HCEC 1CT (cell line): Measurements from ENCODE around the gene IFNA14.
"Not testable (repeated sequence)": the region's sequence is repeated elsewhere in the genome, so short reads cannot be mapped to it uniquely, and the experiment has no call there.

ENCODE experiments used
- DNase-seq: peaks from one replicate; pipeline ENCODE4 v3.0.0-alpha.2; 2017

Gene IFNA14

DNA sequence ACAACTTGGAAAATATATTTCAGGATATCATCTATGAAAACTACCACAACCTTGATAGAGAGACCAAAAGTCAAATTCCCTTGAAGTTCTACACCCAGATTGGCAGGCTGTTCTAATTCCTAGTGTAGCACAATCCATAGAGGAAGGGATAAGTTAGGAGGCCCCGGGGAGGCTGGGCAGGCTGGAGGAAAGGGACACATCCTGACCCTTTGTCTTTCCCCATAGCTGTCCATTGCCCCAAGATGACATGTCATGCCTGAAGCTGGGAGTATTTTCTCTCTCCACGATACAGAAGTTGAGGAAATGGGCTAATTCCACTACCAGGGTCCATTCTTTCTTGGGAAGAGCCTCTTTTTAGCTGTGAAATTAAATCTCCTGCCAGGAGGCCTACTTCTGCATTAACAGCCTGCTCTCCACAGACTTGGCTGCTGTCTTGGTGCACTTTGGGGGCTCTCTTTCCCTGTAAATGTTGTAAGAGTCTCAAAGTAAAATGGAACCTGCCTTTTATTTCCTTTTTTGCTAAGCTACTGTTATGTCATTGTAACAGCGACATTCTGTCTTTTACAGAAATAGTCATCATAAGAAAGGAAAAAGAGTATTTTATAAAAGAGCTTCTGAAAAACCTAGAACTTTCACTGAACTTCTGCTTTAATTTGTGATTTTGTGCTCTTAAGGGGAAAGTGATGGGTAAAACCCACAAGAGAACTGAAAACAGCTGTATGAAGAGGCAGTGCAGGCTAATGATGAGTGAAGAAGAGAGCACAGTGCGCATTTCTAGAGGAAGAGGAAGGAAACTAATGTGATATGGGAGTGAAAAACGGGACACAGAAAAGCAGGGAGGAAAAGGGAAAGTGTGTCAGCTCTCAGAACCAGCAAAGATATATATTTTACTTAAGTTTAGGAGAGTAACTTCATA lies 26.1 kb downstream of the IFNA14 start:
- DNase-seq, result peak; percentile 10

DNA sequence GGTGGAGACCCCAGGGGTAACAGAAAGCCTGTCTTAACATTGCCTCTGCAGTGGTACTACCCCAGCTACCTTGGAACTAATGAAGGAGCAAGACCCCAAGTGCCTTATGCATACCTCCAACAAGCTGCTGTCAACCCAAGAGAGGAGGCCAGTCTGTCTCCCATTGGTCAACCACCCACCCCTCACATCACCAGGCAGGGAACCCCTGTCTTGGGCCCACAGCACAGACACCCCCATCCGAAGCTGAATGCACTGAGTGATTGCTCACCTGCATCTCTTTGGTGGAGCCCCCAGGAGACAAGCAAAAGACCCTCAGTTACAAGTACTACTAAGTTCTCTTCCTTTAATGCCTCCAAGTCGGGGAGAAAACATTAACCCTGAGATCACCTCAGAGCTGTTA lies 27.6 kb downstream of the IFNA14 start:
- not testable (repeated sequence) for DNase-seq

DNA sequence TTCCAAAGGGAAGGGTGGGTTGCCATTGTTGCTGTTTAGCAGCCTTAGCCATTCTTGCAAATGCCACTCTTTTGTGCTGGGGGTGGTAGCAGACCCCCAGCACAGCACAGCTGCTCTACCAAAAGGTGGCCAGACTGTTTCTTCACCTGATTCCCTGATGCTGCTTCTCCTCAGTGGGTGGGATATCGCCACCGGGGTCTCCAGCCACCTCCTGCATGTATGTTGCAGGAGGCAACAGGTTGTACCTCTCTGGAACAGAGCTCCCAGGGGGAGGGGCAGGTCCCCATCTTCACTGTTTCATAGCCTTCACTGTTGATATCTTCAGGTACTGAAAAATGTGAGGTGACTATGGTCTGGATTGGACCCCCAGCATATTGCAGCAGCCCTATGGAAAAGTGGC lies 29.0 kb downstream of the IFNA14 start:
- not testable (repeated sequence) for DNase-seq

DNA sequence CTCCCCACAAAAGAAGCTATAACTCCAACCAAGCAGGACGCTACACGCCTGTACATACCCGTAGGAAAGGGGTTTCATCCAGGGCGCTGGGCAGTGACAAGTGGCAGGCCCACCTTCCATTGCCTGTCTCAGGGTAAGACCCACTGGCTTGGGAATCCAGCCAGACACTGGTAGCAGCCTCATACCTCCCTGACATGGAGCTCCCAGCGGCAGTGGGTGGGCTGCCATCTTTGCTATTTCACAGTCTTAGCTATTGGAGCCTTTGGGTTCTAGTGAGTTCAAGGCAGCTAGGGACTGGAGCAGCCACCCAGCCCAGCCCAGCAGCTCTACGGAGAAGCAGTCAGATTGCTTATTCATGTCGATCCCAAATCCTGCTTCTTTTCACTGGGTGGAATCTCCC lies 29.5 kb downstream of the IFNA14 start:
- DNase-seq, result no peak

- DNase-seq, result not testable (repeated sequence)
Observed at GRCh38 chr9:21207043-21207442, 32.8 kb downstream of the IFNA14 start, which contains the start of gene IFNA10. IFNA10 (minus strand) TSS chr9:21207143; CDS start chr9:21207097, 46 bp downstream.

- no peak for DNase-seq
Observed at GRCh38 chr9:21205204-21205603, 34.6 kb downstream of the IFNA14 start.

DNA sequence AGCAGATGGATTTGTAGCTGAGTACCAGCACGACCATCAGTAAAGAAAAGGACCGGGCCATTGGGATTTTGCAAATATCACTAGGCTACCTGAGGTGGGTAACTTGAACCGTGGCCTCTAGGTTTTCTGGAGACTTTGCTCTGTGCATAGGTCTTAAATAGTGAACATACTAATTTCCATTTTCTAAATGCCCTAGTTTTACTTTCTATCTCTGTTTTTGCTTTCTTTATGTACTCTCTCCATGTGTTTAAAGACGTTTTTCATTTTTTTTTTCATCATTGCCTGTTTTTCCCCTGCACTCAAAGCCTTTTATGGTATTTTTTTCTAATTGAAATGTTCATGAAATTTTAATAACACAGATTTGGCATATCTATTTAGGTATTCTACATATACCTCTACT lies 37.7 kb downstream of the IFNA14 start, which contains the start of gene IFNA7:
IFNA7 (minus strand) TSS at position 101 of the 400 bp plus-strand sequence; CDS start at position 61, 40 bp downstream.
- not testable (repeated sequence) for DNase-seq

GRCh38 chr9:21194867-21195776 lies 44.7 kb downstream of the IFNA14 start:
- DNase-seq, result peak; percentile 6
